ENCODE results near the gene TYW1.
"Not testable (repeated sequence)": the region's sequence is repeated elsewhere in the genome, so short reads cannot be mapped to it uniquely, and the experiment has no call there.

TYW1 gene

DNA sequence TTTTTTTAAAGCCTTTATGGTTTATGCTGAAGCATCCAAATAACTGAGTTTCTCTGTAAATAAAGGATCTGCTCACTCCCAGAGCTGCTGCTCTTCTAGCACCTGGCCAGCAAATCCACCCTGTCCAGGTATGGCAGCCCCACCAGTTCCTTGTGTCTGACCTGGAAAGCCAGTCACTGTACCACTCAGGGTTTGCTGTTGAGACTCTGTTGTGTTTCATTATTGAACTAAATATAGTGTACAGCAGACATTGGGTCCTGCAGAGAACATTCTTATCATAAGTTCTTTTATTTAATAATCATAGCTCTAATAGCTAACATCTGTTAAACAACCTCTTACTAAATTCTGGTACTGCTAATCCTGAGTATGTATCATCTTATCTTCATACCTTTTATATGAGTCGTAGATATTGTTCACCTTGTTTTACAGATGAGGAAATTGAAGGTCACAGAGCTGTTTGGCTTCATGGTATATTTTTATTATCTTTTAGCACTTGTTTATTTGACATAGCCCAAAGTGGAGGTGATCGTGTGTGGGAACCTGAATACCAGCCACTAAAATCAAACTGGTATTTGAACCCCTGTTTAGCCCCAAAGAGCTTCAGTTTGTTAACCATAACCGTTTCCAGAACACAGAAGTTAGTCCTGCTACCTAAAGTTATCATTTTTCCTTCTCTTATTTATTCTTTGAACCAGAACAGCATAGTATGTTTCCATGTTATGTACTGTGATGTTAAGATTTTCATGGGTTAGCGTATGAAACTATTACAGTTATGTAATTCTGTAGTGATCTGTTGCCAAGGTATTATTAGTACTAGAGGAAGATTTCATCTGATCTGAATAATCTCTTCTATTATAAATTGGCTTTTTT, 139.2 kb downstream of the TYW1 start:
- DNase-seq = not testable (repeated sequence)

DNA sequence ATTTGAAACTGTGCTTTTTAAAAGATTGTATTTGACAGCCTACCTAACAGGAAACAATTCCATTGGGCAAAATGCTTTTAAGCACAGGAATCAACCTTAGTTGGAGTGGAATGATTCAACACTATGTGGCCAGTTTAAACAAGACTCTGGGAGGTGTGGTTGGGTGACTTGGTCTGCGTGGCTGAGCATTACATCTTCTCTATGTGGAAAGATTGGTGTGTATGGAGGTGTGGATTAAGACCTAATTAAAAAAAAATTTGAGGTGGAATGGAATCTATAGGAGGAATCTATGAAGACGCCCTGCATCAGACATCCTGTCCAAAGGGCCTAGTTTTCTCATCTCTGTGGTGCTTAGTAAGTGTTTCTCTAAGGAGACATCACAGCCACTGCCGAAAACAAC, 140.9 kb downstream of the TYW1 start:
- DNase-seq = not testable (repeated sequence)

DNA sequence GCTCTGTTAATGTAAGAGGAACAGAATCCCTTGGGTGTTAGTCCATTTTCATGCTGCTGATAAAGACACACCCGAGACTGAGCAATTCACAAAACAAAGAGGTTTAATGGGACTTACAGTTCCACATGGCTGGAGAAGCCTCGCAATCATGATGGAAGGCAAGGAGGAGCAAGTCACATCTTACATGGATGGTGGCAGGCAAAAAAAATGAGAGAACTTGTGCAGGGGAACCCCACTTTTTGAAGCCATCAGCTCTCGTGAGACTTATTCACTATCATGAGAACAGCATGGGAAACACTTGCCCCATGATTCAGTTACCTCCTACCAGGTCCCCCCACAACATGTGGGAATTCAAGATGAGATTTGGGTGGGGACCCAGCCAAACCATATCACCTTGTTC, 143.2 kb downstream of the TYW1 start:
- not testable (repeated sequence) for DNase-seq

- DNase-seq = not testable (repeated sequence)
Observed at GRCh38 chr7:67141001-67141400, 144.4 kb downstream of the TYW1 start.

- DNase-seq = not testable (repeated sequence)
Observed at GRCh38 chr7:67143091-67143786, 146.6 kb downstream of the TYW1 start.

DNA sequence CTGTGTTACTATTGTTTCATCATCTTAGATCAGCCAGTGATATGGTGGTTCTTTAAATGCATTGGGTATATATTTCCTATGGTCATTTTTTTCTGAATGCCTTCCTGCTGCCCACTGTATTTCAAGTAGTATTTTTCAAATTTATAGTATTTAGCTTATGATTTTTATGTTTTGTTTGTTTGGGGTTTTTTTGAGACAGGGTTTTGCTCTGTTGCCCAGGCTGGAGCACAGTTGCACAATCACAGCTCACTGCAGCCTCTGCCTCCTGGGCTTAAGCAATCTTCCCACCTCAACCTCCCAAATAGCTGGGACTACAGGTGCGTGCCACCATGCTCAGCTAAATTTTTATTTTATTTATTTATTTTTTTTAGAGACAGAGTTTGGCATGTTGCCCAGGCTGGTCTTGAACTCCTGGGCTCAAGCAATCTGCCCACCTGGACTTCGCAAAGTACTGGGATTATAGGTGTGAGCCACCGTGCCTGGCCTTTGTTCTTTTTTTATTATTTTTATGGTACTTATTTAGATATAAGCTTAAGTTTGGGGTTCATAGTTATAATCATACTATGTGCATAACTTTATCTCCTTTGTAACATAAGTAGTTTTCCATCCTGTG, 149.1 kb downstream of the TYW1 start:
- DNase-seq = not testable (repeated sequence)

DNA sequence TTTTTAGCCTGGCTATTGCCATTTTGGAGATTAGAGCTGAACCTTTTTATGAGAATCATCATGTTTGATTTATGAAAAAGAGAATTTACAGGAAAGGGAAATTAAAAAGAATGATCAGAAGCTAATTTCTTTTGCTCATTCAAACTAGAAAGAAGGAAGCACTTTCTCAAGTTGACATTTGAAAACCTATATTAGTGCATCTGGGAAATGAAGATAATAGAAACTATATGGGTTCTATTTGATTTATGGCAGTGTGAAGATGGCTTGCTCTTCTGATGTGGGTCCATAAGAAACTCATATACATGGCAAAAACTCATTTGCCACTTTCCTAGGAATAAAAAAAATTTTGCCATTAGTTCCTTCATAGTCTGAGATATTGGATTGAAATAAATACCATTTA, 152.5 kb downstream of the TYW1 start:
- DNase-seq = not testable (repeated sequence)

GRCh38 chr7:67154374-67154773, 157.7 kb downstream of the TYW1 start:
- not testable (repeated sequence) for DNase-seq

DNA sequence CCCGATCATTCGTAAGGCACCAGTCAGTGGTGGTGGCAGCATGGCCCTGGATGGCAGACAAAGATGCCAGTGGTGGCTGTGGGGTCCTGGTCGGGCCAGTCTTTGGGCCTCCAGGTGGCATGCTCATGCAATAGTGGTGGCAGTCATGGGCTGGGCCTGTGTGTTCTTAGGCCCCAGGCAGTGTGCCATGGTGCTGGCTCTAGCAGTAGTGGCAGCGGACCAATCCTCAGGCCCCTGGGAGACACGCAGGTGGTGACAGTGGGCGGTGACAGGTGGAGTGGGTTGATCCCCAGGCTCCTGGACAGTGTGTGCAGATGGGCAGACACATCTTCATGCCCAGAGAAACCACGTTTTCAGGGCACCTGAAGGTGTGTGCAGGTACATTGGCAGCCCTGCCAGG, 159.4 kb downstream of the TYW1 start:
- not testable (repeated sequence) for DNase-seq

DNA sequence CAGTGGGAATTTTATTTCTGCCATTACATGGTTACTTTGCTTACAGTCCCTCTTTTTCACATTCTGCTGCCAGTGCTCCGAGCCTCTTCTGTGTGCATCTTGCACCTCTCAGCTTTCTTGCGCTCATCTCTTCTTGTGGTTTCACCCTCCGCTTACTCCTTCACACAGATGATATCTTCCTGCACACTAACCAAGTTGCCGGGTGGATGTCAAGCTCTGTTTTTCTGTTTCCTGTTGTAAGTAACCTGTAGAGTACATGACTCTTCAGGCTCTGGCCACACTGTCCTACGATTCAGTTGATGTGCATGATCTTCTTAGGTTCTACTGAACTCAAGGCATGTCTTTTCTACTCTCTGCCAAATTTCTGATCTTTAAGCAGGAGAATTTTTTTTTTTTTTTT, 166.7 kb downstream of the TYW1 start:
- peak; percentile 56 for DNase-seq

- DNase-seq = not testable (repeated sequence)
Observed at GRCh38 chr7:67171151-67171550, 174.5 kb downstream of the TYW1 start.

DNA sequence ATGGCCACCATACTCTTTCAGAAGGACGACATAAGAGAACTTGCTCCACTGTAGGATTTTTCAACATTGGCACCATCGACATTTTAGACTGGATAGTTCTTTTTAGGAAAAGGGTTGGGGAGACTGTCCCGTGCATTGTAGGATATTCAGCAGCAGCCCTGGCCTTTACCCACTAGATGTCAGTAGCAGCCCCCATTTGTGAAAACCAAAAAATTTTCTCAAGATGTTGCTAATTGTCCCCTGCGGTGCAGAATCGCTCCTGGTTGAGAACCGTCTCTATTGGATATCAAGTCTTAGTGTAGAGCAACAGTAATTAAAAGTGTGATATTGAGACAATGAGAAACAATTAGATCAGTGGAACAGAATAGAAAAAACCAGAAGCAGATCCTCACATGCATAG, 180.1 kb downstream of the TYW1 start:
- DNase-seq = not testable (repeated sequence)

DNA sequence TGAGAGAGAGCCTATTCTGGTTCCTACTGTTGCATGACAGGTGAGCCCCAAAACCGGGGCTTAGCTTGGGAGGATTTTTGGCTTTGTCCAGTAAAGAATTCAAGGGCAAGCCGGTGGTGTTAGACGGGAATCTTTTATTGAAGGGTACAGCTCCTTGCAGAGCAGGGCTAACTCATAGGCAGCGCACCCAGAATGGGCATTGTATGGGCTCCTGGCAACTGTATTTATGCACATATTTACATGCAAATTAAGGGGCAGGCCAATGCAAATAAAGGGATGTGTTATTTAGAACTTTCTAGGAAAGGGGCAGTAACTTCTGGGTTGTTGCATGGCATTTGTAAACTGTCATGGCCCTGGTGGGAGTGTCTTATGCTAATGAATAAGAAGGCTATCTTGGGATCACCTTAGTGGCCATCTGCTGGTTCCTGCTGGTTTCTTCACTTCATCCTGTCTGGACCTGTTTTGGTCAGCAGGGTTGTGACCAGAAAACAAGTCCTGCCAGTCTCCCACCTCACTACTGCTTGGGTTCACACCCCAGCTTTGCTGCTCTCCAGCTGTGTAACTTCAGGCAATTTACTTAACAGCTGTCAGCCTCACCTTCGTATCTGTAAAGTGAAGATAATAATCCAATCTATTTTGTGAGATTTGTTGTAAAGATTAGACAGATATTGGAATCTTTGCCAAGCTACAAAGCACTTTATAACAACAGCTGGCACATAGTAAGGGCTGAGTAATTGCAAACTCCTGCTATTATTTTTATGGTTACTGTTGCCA, 182.5 kb downstream of the TYW1 start:
- DNase-seq = not testable (repeated sequence)

- DNase-seq = not testable (repeated sequence)
Observed at GRCh38 chr7:67182956-67183750, 186.5 kb downstream of the TYW1 start.

DNA sequence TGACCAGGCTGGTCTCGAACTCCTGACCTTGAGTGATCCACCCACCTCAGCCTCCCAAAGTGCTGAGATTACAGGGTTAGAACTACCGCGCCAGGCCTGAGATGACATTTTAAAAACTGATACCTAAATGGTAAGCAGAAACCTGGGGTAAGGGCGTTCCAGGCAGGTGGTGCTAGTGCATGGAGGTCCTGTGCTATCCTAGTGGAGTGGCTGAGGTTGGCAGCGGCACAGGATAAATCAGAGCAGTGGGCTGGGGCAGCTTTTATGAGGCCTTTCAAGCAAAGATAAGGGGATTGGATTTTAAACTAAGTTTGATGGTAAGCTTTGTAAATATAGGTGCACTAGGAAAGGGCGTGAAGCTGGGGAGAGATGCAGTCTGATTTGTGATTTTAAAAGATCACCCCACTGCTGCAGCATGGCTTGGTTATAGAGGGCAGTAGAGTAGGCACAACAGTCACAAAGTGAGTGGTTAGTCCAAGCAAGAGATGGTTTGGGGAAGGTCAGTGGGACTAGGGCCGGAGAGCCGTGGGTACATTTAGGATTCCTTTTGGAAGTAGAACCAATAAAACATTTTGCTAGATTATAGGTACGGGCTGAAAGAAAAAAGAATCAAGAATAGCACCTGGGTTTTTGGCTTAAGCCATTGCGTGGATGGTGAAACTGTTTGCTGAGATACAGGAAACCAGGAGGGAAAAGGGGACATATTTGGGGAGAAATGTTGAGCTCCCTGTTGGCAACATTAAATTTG, 188.5 kb downstream of the TYW1 start:
- not testable (repeated sequence) for DNase-seq

DNA sequence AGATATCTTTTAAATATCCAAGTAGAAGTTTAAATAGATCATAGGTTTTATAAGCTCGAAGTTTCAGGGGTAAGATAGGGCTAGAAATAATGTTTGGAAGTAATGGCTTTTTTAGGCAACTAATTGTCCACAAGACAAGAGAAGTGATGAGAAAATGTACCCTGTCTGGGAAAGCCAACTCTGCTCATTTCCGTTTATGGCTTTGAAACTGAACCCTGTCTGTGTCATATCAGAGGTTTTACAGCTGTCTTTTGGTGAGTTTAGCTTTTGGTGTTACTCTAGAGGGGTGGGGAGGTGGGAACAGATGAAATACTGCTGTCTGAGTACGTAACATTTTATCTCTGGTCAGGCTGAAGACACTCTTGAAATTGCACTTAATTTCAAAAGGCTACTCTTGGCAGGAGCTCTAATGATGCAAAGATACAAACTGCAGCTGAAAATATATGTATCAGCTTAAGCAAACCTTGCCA, 189.1 kb downstream of the TYW1 start:
- DNase-seq = not testable (repeated sequence)

GRCh38 chr7:67189160-67189559, 192.5 kb downstream of the TYW1 start:
- DNase-seq = not testable (repeated sequence)

- DNase-seq = not testable (repeated sequence)
Observed at GRCh38 chr7:67189801-67190465, 193.3 kb downstream of the TYW1 start.

GRCh38 chr7:67191002-67191720, 194.5 kb downstream of the TYW1 start:
- DNase-seq = not testable (repeated sequence)

All from CD4-positive, alpha-beta T cell treated with Interleukin-12 subunit alpha and Interleukin-12 subunit beta, for 1 hour (primary cell).